DOHH2 (cell line): ENCODE measurements around the gene RPE65.

ENCODE experiments used
- CTCF ChIP-seq: fragments of 200-600 bp; sonication (generic); IDR thresholded peaks from one replicate; pipeline ENCODE4 v1.5.1; 2014; ENCODE audit warnings: antibody characterized with exemption, mild to moderate bottlenecking, low read depth, low read length; ENCODE audit not compliant: poor library complexity, severe bottlenecking
- EZH2phosphoT487 ChIP-seq: fragments of 200-600 bp; sonication (generic); IDR thresholded peaks from 2 replicates; pipeline ENCODE4 v1.6.1; 2017; ENCODE audit warnings: borderline replicate concordance, mild to moderate bottlenecking, antibody characterized with exemption, low read length, moderate library complexity, mixed read lengths

GRCh38 chr1:68433395-68433794 lies 16.4 kb downstream of the RPE65 start:
- TF ChIP-seq CTCF: no peak
- TF ChIP-seq EZH2phosphoT487: no peak
